HCT116 (cell line): ENCODE measurements around the gene AUTS2. TPM values are rescaled to one million over a fixed set of nuclear protein-coding genes. Genes with fewer than 3 reads are reported as not detected.

Source experiments
- ATAC-seq: fragments of 200-7000 bp; cut with Tn5 transposase; 2 replicates; pipeline ENCODE4 v1.9.1; 2020; ENCODE audit warnings: mild to moderate bottlenecking, moderate library complexity
- BruUV-seq: library from RNA; stranded (reverse); fragments of 400-500 nt; replicated peaks from 2 replicates; lab custom pipeline; 2021; lab: Mats Ljungman, UMichigan
- CTCF ChIA-PET: fragments of 300-600 bp; sonication (Branson Sonifier 250); formaldehyde crosslinking; loops from one replicate; lab custom pipeline; 2021; ENCODE audit warnings: antibody characterized with exemption; lab: Charles Lee
- POLR2A ChIA-PET: fragments of 300-600, 350-600 bp; sonication (Branson Sonifier 250); formaldehyde crosslinking; loops from one replicate; lab custom pipeline; 2021; ENCODE audit warnings: antibody characterized with exemption; lab: Charles Lee
- RAD21 ChIA-PET, 2 experiments: fragments of 300-600 bp; sonication (Branson Sonifier 250); formaldehyde crosslinking; loops; one replicate each; lab custom pipeline; 2023; ENCODE audit warnings: low total read pairs in 2 of 2; ENCODE audit not compliant: uncharacterized antibody in 2 of 2, unreplicated experiment in 2 of 2, low non-redundant PET in 1 of 2; lab: Charles Lee
- DNase-seq: peaks from one replicate; pipeline ENCODE4 v3.0.0-alpha.2; 2010; ENCODE audit warnings: low read depth, low spot score
- H2AFZ ChIP-seq: fragments of 200-600 bp; shearing (Covaris generic), sonication (generic); 2 replicates; pipeline ENCODE4 v1.6.1; 2017; ENCODE audit warnings: low read depth, mixed run types, mixed read lengths, antibody characterized with exemption, low read length; ENCODE audit not compliant: poor library complexity, severe bottlenecking
- H3K27ac ChIP-seq: 2 replicates; pipeline ENCODE4 v1.5.1; 2012; ENCODE audit warnings: low read depth, low read length
- H3K27me3 ChIP-seq: fragments of 200-600 bp; sonication (generic); 2 replicates; pipeline ENCODE4 v1.6.1; 2016; ENCODE audit warnings: mixed run types, low read length, mixed read lengths; ENCODE audit not compliant: insufficient read depth
- H3K36me3 ChIP-seq, 2 experiments: fragments of 200-500 bp in 1 of 2; fragments of 200-600 bp in 1 of 2; sonication (Bioruptor generic) in 1 of 2; sonication (generic) in 1 of 2; 2 replicates each; pipeline versions ENCODE4 v1.5.1 to v1.6.1; 2014 to 2016; ENCODE audit warnings: low read length in 2 of 2, inconsistent platforms in 1 of 2, mixed read lengths in 1 of 2, mixed run types in 1 of 2; ENCODE audit not compliant: insufficient read depth in 2 of 2, control insufficient read depth in 1 of 2
- H3K4me1 ChIP-seq, 2 experiments: fragments of 200-600 bp in 1 of 2; sonication (generic) in 1 of 2; 2 replicates each; pipeline versions ENCODE4 v1.5.1 to v1.6.1; 2012 to 2017; ENCODE audit warnings: low read length in 2 of 2, inconsistent platforms in 1 of 2, mild to moderate bottlenecking in 1 of 2, mixed read lengths in 1 of 2, mixed run types in 1 of 2, moderate library complexity in 1 of 2; ENCODE audit not compliant: insufficient read depth in 2 of 2, control insufficient read depth in 1 of 2
- H3K4me2 ChIP-seq: fragments of 200-600 bp; sonication (generic); 2 replicates; pipeline ENCODE4 v1.6.1; 2017; ENCODE audit warnings: mixed run types, low read length, mixed read lengths
- H3K4me3 ChIP-seq, 2 experiments: fragments of 200-600 bp in 1 of 2; sonication (generic) in 1 of 2; replicated peaks in 1 of 2; 2 replicates each; pipeline ENCODE4 v1.5.1; 2011 to 2016; ENCODE audit warnings: low read length in 2 of 2, control low read depth in 1 of 2, low read depth in 1 of 2, mild to moderate bottlenecking in 1 of 2, mixed read lengths in 1 of 2, mixed run types in 1 of 2
- H3K79me2 ChIP-seq: fragments of 200-600 bp; sonication (generic); 2 replicates; pipeline ENCODE4 v1.6.1; 2017; ENCODE audit warnings: mild to moderate bottlenecking, mixed run types, low read length, moderate library complexity, mixed read lengths; ENCODE audit not compliant: insufficient read depth
- H3K9ac ChIP-seq: fragments of 200-600 bp; sonication (generic); 2 replicates; pipeline ENCODE4 v1.6.1; 2016; ENCODE audit warnings: low read length, mixed read lengths
- H3K9me2 ChIP-seq: fragments of 200-600 bp; sonication (generic), shearing (Covaris generic); 2 replicates; pipeline ENCODE4 v1.6.1; 2017; ENCODE audit warnings: mixed run types, mild to moderate bottlenecking, moderate library complexity; ENCODE audit not compliant: insufficient read depth
- H3K9me3 ChIP-seq, 2 experiments: fragments of 200-500 bp in 1 of 2; fragments of 200-600 bp in 1 of 2; sonication (Bioruptor generic) in 1 of 2; sonication (generic) in 1 of 2; 2 replicates each; pipeline ENCODE4 v1.6.1; 2014 to 2017; ENCODE audit warnings: low read length in 2 of 2, mixed read lengths in 2 of 2, inconsistent platforms in 1 of 2, low read depth in 1 of 2, mild to moderate bottlenecking in 1 of 2, mixed run types in 1 of 2, moderate library complexity in 1 of 2; ENCODE audit not compliant: control insufficient read depth in 1 of 2, insufficient read depth in 1 of 2
- H4K20me1 ChIP-seq: fragments of 200-600 bp; sonication (generic), shearing (Covaris generic); 2 replicates; pipeline ENCODE4 v1.6.1; 2017; ENCODE audit warnings: mixed run types, mild to moderate bottlenecking, moderate library complexity; ENCODE audit not compliant: insufficient read depth
- ATF3 ChIP-seq: IDR thresholded peaks from 2 replicates; pipeline ENCODE4 v1.6.1; 2012
- CTCF ChIP-seq, 3 experiments: fragments of 200-600 bp in 1 of 3; sonication (generic) in 1 of 3; IDR thresholded peaks in 2 of 3; conservative IDR thresholded peaks in 1 of 3; 2 replicates each; pipeline ENCODE4 v1.5.1; 2012 to 2017; ENCODE audit warnings: low read depth in 2 of 3, low read length in 2 of 3, antibody characterized with exemption in 1 of 3, borderline replicate concordance in 1 of 3, control low read depth in 1 of 3, mild to moderate bottlenecking in 1 of 3, mixed read lengths in 1 of 3, mixed run types in 1 of 3, moderate library complexity in 1 of 3; ENCODE audit not compliant: insufficient read depth in 1 of 3
- EGR1 ChIP-seq: IDR thresholded peaks from 2 replicates; pipeline ENCODE4 v1.6.1; 2012; ENCODE audit warnings: low read depth
- EZH2 ChIP-seq: fragments of 200-600 bp; sonication (generic); IDR thresholded peaks from 2 replicates; pipeline ENCODE4 v1.6.1; 2017; ENCODE audit warnings: antibody characterized with exemption, mixed run types
- MAX ChIP-seq: IDR thresholded peaks from 2 replicates; pipeline ENCODE4 v1.6.1; 2012
- POLR2AphosphoS5 ChIP-seq: IDR thresholded peaks from 2 replicates; pipeline ENCODE4 v1.6.1; 2011; ENCODE audit warnings: mild to moderate bottlenecking, low read depth, low read length, moderate library complexity
- REST ChIP-seq: IDR thresholded peaks from 2 replicates; pipeline ENCODE4 v1.6.1; 2012; ENCODE audit warnings: low read depth
- SIN3A ChIP-seq: IDR thresholded peaks from 2 replicates; pipeline ENCODE4 v1.6.1; 2012; ENCODE audit warnings: low read depth
- SP1 ChIP-seq: IDR thresholded peaks from 2 replicates; pipeline ENCODE4 v1.6.1; 2012; ENCODE audit warnings: low read depth
- SRF ChIP-seq: IDR thresholded peaks from 2 replicates; pipeline ENCODE4 v1.6.1; 2012; ENCODE audit warnings: low read depth
- TCF7L2 ChIP-seq: IDR thresholded peaks from 2 replicates; pipeline ENCODE4 v1.7.0; 2011; ENCODE audit warnings: borderline replicate concordance, inconsistent platforms; ENCODE audit not compliant: insufficient read depth, insufficient read length; ENCODE audit errors: extremely low read depth
- YY1 ChIP-seq: IDR thresholded peaks from 2 replicates; pipeline ENCODE4 v1.6.1; 2011; ENCODE audit warnings: low read length, low read depth, moderate library complexity, mild to moderate bottlenecking; ENCODE audit not compliant: insufficient replicate concordance; ENCODE audit errors: extremely low read depth
- ZNF274 ChIP-seq: fragments of 200-500 bp; sonication (Bioruptor generic); IDR thresholded peaks from 2 replicates; pipeline ENCODE4 v1.6.1; 2014; ENCODE audit warnings: mild to moderate bottlenecking, low read depth, low read length, inconsistent platforms
- intact Hi-C: fragments of 100-400 bp; cut with micrococcal nuclease; formaldehyde crosslinking; loops from 2 replicates; pipeline ENCODE4 v1.10.0; 2022
- total RNA-seq: library from RNA; stranded (reverse); gene quantifications from one replicate; pipeline ENCODE4 v1.2.1, GENCODE V29; 2021; ENCODE audit not compliant: unreplicated experiment

Gene AUTS2
- total RNA-seq, 1 experiment from 2014 or later, result 0.93 TPM

- H3K4me3 ChIP-seq, result no peak overlapping the region
- peaks cover 17 to 26% of the 10 kb centered on the region in 2 experiments; a peak in 2 of 4 replicates for H3K9me3 ChIP-seq
- ATAC-seq, result no peak
- no TSS peak for BruUV-seq
- TF ChIP-seq POLR2AphosphoS5 (no peak), CTCF (IDR thresholded peaks at IDR 0.05 in 2 of 3, conservative IDR thresholded peaks at IDR 0.05 in 1 of 3; ENCODE audit: borderline replicate concordance in 1 of 3, insufficient read depth in 1 of 3, low read depth in 2 of 3, low read length in 2 of 3) (no peak), EGR1 (no peak), SIN3A (no peak), ATF3 (no peak), YY1 (no peak), SRF (no peak), SP1 (no peak), EZH2 (no peak), MAX (no peak), REST (no peak), TCF7L2 (no peak), ZNF274 (no peak)
- TF ChIP-seq, all 23 proteins: peak for 0
- Histone ChIP-seq H3K9me2 (no peaks in the 10 kb centered on the region), H3K79me2 (no peaks in the 10 kb centered on the region), H2AFZ (no peak overlapping the region), H3K4me1 (no peaks in the 10 kb centered on the region), H3K9ac (no peak overlapping the region), H4K20me1 (no peaks in the 10 kb centered on the region), H3K27ac (no peak overlapping the region), H3K4me2 (no peak overlapping the region), H3K27me3 (no peaks in the 10 kb centered on the region), H3K36me3 (no peaks in the 10 kb centered on the region)
- no peak for DNase-seq
- CTCF ChIA-PET, result no interaction called here
- intact Hi-C loops, result no loop called here
- RAD21 ChIA-PET, result no interaction called here
- POLR2A ChIA-PET, result no interaction called here
Observed at GRCh38 chr7:69962186-69963065, 364.2 kb downstream of the AUTS2 start.
